Measurements from ENCODE around the gene TANC1. TPM values are rescaled to one million over a fixed set of nuclear protein-coding genes. Genes with fewer than 3 reads are reported as not detected.
"Not testable (repeated sequence)": the region's sequence is repeated elsewhere in the genome, so short reads cannot be mapped to it uniquely, and the experiment has no call there.

Gene TANC1
- total RNA-seq, 4 donors from 2014 or later, result 34.5 to 125 (median 47.0) TPM

GRCh38 chr2:159094173-159094737 lies 125.8 kb downstream of the TANC1 start:
- DNase-seq, result peak; percentile 66
- intact Hi-C loops (cut with DNase I; ENCODE audit: low total_unique reads), result no loop called here
- H3K4me3 ChIP-seq, result no peak overlapping the region
- peak overlapping the region; percentile 79 to 90 (median 84) for H3K27ac ChIP-seq
- peaks cover 0 to 4% of the 10 kb centered on the region in 2 donors for H3K9me3 ChIP-seq
- H3K27me3 ChIP-seq, result no peaks in the 10 kb centered on the region
- TF ChIP-seq EP300 (IDR thresholded peaks at IDR 0.05; ENCODE audit: low read depth), result peak; percentile 29
- no peak for TF ChIP-seq POLR2A (IDR thresholded peaks at IDR 0.05)
- no peak for TF ChIP-seq CTCF (IDR thresholded peaks at IDR 0.05)
- TF ChIP-seq POLR2AphosphoS5 (IDR thresholded peaks at IDR 0.05), result peak; percentile 41 to 65 (median 44)
- in situ Hi-C loops (cut with MboI; ENCODE audit: low pct_ligation_motif_present in 1 of 4, low pct_unique_long_range_greater_than_20kb in 1 of 4, low sequenced_read_pairs in 3 of 4), result no loop called here
- H3K36me3 ChIP-seq, result no peaks in the 10 kb centered on the region
- WGBS, 2 donors (ENCODE audit: low coverage in 1 of 2), result 17% methylated on average over 10 of the region's 10 CpGs; no CpG with 5 or more reads in 1 of the 2 donors
- H3K4me1 ChIP-seq, result peaks cover 39 to 67% (median 63%) of the 10 kb centered on the region in 4 donors

GRCh38 chr2:159095813-159096212 lies 127.4 kb downstream of the TANC1 start:
- DNase-seq, result no peak
- no peaks in the 10 kb centered on the region for H3K27me3 ChIP-seq
- WGBS, 2 donors (ENCODE audit: low coverage in 1 of 2), result 67 to 100% methylated on average over 1 of the region's 1 CpG
- intact Hi-C loops (cut with DNase I; ENCODE audit: low total_unique reads) (no loop called here), in situ Hi-C loops (cut with MboI; ENCODE audit: low pct_ligation_motif_present in 1 of 4, low pct_unique_long_range_greater_than_20kb in 1 of 4, low sequenced_read_pairs in 3 of 4) (no loop called here)
- TF ChIP-seq EP300 (IDR thresholded peaks at IDR 0.05; ENCODE audit: low read depth), result no peak
- no peak for TF ChIP-seq CTCF (IDR thresholded peaks at IDR 0.05)
- no peak for TF ChIP-seq POLR2A (IDR thresholded peaks at IDR 0.05)
- TF ChIP-seq POLR2AphosphoS5 (IDR thresholded peaks at IDR 0.05), result no peak
- peaks cover 34 to 51% (median 50%) of the 10 kb centered on the region in 4 donors for H3K4me1 ChIP-seq
- H3K4me3 ChIP-seq, result no peak overlapping the region
- peak overlapping the region in 2 of 4 donors; percentile 86 to 90 for H3K27ac ChIP-seq
- H3K9me3 ChIP-seq, result peaks cover 0 to 4% of the 10 kb centered on the region in 2 donors
- H3K36me3 ChIP-seq, result no peaks in the 10 kb centered on the region

GRCh38 chr2:159096302-159096855 lies 127.9 kb downstream of the TANC1 start:
- H3K4me3 ChIP-seq; intact Hi-C loops (cut with DNase I; ENCODE audit: low total_unique reads); in situ Hi-C loops (cut with MboI; ENCODE audit: low pct_ligation_motif_present in 1 of 4, low pct_unique_long_range_greater_than_20kb in 1 of 4, low sequenced_read_pairs in 3 of 4); DNase-seq; H3K9me3 ChIP-seq; H3K36me3 ChIP-seq; H3K27me3 ChIP-seq: not testable (repeated sequence)
- peak overlapping the region in 2 of 4 donors; percentile 1 to 90 for H3K27ac ChIP-seq
- WGBS, 2 donors (ENCODE audit: low coverage in 1 of 2), result 95% methylated on average over 8 of the region's 8 CpGs
- peaks cover 28 to 45% (median 45%) of the 10 kb centered on the region in 4 donors for H3K4me1 ChIP-seq

- intact Hi-C loops (cut with DNase I; ENCODE audit: low total_unique reads), result no loop called here
- H3K27ac ChIP-seq, result peak overlapping the region in 2 of 4 donors; percentile 1 to 90
Observed at GRCh38 chr2:159096901-159097300, 128.5 kb downstream of the TANC1 start.

More at GRCh38 chr2:159096901-159097300, 128.5 kb downstream of the TANC1 start:
- in situ Hi-C loops (cut with MboI; ENCODE audit: low pct_ligation_motif_present in 1 of 4, low pct_unique_long_range_greater_than_20kb in 1 of 4, low sequenced_read_pairs in 3 of 4), result no loop called here
- no peak for DNase-seq
- H3K9me3 ChIP-seq, result peaks cover 0 to 4% of the 10 kb centered on the region in 2 donors
- no peak overlapping the region for H3K4me3 ChIP-seq
- H3K4me1 ChIP-seq, result peaks cover 26 to 40% (median 40%) of the 10 kb centered on the region in 4 donors
- no peak for TF ChIP-seq POLR2AphosphoS5 (IDR thresholded peaks at IDR 0.05)
- no peak for TF ChIP-seq POLR2A (IDR thresholded peaks at IDR 0.05)
- TF ChIP-seq EP300 (IDR thresholded peaks at IDR 0.05; ENCODE audit: low read depth), result no peak
- TF ChIP-seq CTCF (IDR thresholded peaks at IDR 0.05), result no peak
- WGBS, 2 donors (ENCODE audit: low coverage in 1 of 2), result 91 to 100% methylated on average over 1 of the region's 1 CpG
- no peaks in the 10 kb centered on the region for H3K27me3 ChIP-seq
- H3K36me3 ChIP-seq, result no peaks in the 10 kb centered on the region

Measured in transverse colon (tissue), 4 donors.